NCI-H1930 (cell line): Measurements from ENCODE around the gene LORICRIN.

Experiments
- DNase-seq, 2 experiments: peaks; one replicate each; lab custom pipeline; 2025; lab: John Stamatoyannopoulos, UW

Gene LORICRIN

DNA sequence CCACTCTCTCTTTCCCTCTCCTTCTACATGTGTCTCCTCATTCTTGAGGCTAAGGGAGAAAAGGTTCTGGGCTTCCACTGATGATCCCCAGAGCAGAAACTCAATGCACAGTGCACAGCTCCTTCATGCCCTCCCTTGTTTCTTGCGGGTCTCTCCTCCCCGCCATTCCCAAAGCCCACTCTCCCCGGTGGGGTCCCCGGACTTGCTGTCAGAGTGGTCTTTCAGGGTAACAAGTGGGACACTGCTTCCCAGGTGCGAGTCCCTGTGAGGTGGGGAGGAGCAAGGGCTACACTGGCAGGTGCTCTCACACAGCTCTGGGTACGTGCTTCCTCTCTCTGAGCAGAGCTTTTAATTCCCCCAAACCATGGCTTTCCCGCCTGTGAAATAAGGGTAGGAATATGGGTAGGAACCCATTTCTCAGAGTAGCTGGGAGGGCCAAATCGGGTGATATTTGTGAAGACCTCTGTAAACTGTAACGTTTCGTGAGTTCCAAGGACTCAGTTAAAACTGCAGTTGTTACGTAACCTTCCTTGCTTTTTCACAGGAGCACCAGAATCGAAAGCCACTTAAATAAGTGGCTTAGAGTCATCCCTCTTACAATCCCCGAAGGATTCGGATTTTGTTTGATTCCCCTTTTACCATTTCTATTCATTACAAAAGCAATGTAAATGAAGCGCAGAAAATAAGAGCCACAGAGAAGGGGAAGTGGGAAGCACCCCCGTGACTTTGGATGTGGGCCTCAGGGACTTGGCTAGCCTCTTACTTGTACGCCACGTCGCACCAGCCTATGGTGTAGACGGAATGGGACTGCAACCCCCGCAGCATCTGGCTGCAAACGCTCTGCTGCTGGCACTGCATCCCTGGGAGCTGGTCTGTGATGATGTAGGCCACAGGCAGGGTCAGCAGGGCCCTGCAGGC is 47.1 kb downstream of the LORICRIN start:
- DNase-seq, result no peak

DNA sequence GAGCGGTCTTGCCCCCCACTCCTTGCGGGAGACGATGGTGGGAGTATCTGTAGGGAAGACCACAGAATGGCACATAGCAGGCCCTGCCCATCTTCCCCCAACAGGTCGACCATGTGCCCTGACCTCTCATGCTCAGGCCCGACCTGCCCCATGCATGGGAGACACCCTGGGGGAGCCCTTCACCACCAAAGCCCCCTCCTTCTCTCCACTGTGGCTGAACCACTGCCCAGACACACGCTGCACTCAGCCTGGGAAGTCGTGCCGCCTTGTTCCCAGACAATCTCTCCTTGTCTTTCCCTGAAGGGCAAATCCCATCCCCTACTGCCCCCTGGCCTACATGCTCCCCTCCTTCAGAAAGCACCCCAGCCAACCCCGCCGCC is 47.7 kb downstream of the LORICRIN start:
- DNase-seq, result no peak

DNA sequence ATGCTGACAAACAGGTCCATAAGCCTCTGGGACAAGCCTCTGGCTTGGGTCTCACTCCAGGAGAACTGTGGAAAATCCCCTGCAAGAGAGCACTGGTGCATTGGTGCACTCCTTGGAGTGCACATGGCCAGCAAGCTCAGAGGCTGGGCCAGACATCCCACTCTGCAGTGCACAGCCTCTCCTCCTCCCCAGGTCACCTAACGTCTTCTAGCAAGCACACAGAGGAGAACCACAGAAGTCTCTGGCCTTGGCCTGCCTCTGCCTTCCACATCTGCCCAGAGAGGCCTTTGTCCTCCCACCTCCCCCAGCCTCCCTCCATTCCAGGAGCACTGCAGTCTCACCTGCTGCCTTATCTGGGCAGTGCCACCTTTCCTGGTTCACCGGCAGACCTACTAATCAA is 49.1 kb downstream of the LORICRIN start:
- DNase-seq, result no peak

DNA sequence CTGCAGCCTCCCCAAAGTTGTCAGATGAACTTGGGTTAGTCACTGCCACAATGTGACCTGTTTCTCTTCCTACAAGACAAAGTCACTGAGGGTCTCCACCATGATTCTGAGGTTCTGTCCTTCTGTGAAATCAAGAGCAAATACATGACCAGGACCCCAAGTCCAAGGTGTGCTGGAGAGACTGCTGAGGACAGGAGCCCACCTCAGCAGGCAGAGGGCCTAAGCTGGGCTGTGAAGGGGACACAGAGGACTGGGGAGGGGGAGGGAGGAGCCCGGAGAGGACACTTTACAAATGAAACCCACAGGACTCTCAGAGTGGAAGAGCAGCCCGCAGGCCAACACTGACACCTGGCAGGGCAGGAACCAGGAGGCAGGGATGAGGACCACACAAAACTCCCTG is 50.0 kb downstream of the LORICRIN start:
- no peak for DNase-seq

DNA sequence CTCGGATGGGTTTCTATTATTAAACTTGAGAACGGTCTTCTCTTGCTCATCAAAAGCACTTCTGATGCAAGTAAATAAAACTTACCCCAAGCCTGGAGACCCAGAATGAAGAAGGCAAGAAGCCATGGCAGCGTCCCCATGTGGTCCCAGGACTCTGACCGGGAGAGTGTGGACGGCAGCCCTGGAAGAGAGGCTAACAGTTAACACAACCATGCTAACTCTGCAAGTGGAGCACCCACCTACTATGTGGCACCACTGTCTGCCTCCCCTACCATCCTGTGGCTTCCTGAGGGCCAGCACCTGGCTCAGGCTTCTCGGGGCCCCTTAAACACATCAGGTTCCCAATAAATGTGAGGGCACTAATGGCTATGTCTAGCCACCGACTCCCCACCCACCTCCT is 51.0 kb downstream of the LORICRIN start:
- no peak for DNase-seq
